Measurements from ENCODE around the gene SH2D2A.
A peak's percentile ranks its signal among the peaks of the same experiment; 100 is the strongest.

Gene SH2D2A

GRCh38 chr1:156816561-156817328 is at the start of gene SH2D2A:
SH2D2A (minus strand) TSS chr1:156816848; CDS start chr1:156816708, 140 bp downstream.
- no peak for DNase-seq (ENCODE audit: low spot score)

- no peak for DNase-seq (ENCODE audit: low spot score)
Measured at GRCh38 chr1:156865865-156866248, 49.2 kb upstream of the SH2D2A start.

- DNase-seq (ENCODE audit: low spot score), result no peak
Measured at GRCh38 chr1:156865258-156865657, 48.6 kb upstream of the SH2D2A start.

- no peak for DNase-seq (ENCODE audit: low spot score)
Measured at GRCh38 chr1:156864796-156865195, 48.1 kb upstream of the SH2D2A start.

- DNase-seq (ENCODE audit: low spot score), result no peak
Measured at GRCh38 chr1:156863631-156864030, 47.0 kb upstream of the SH2D2A start.

- no peak for DNase-seq (ENCODE audit: low spot score)
Measured at GRCh38 chr1:156862997-156863599, 46.5 kb upstream of the SH2D2A start.

GRCh38 chr1:156862584-156862983 is 45.9 kb upstream of the SH2D2A start:
- DNase-seq (ENCODE audit: low spot score), result no peak

GRCh38 chr1:156860628-156861423 is 44.2 kb upstream of the SH2D2A start, which contains the start of gene NTRK1:
NTRK1 (plus strand) TSS chr1:156860865; CDS start chr1:156860935, 70 bp downstream.
- DNase-seq (ENCODE audit: low spot score), result no peak

GRCh38 chr1:156860113-156860627 is 43.5 kb upstream of the SH2D2A start:
- DNase-seq (ENCODE audit: low spot score), result peak; percentile 17

- no peak for DNase-seq (ENCODE audit: low spot score)
Measured at GRCh38 chr1:156859523-156860112, 43.0 kb upstream of the SH2D2A start.

GRCh38 chr1:156858959-156859522 is 42.4 kb upstream of the SH2D2A start, which contains the start of gene INSRR:
INSRR (minus strand) TSS chr1:156859117; CDS start chr1:156858621, 496 bp downstream.
- DNase-seq (ENCODE audit: low spot score), result no peak

- DNase-seq (ENCODE audit: low spot score), result no peak
Measured at GRCh38 chr1:156858555-156858956, 41.9 kb upstream of the SH2D2A start.

GRCh38 chr1:156857532-156857931 is 40.9 kb upstream of the SH2D2A start:
- no peak for DNase-seq (ENCODE audit: low spot score)

GRCh38 chr1:156856282-156856785 is 39.7 kb upstream of the SH2D2A start:
- DNase-seq (ENCODE audit: low spot score), result no peak

- no peak for DNase-seq (ENCODE audit: low spot score)
Measured at GRCh38 chr1:156854634-156855033, 38.0 kb upstream of the SH2D2A start.

GRCh38 chr1:156853761-156854160 is 37.1 kb upstream of the SH2D2A start:
- no peak for DNase-seq (ENCODE audit: low spot score)

- no peak for DNase-seq (ENCODE audit: low spot score)
Measured at GRCh38 chr1:156852418-156852874, 35.8 kb upstream of the SH2D2A start.

GRCh38 chr1:156851779-156852417 is 35.2 kb upstream of the SH2D2A start:
- DNase-seq (ENCODE audit: low spot score), result no peak

GRCh38 chr1:156849151-156849496 is 32.5 kb upstream of the SH2D2A start:
- no peak for DNase-seq (ENCODE audit: low spot score)

- DNase-seq (ENCODE audit: low spot score), result no peak
Measured at GRCh38 chr1:156848461-156849150, 32.0 kb upstream of the SH2D2A start.

Data from LoVo (cell line).